Stomach (tissue), 4 donors: ENCODE measurements around the gene PIP4K2A.

Source experiments
- EP300 ChIP-seq: sonication (generic); formaldehyde crosslinking; IDR thresholded peaks from one replicate; pipeline ENCODE4 v1.6.1; 2017; ENCODE audit warnings: antibody characterized with exemption
- POLR2AphosphoS5 ChIP-seq, 3 donors: sonication (generic); formaldehyde crosslinking; IDR thresholded peaks; one replicate each; pipeline ENCODE4 v1.6.1; 2016; ENCODE audit warnings: antibody characterized with exemption in 3 of 3
- TF ChIP-seq, protein P1 (sequence below), 7 experiments: fragments of 450-650 bp in 4 of 7; fragments of 200-600 bp in 3 of 7; sonication (generic) in 3 of 7; IDR thresholded peaks; one replicate each; pipeline ENCODE4 v1.5.1; 2016 to 2019; ENCODE audit warnings: antibody characterized with exemption in 7 of 7, control low read depth in 2 of 7, mild to moderate bottlenecking in 1 of 7

DNA sequence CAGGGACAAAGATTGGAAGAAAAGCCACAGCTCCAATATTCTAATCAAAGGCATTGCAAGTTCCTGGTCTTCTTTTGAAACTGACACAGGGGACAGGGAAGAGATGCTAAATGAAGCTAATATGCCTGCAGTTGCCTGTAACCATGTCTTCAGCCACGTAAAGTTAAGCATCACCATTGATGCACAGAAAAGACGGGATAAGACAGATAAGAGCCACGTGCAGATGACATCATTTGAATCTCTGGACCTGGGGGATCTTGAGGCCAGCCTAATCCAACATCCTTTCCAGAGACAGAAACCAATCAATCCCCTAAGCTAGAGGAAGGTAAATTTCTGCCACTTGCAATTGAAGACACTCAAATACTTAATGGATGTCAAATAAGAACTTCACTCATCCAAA, 93.4 kb downstream of the PIP4K2A start:
- TF ChIP-seq POLR2AphosphoS5 (IDR thresholded peaks at IDR 0.05) (no peak), EP300 (no peak)
- TF ChIP-seq, protein P1, sequence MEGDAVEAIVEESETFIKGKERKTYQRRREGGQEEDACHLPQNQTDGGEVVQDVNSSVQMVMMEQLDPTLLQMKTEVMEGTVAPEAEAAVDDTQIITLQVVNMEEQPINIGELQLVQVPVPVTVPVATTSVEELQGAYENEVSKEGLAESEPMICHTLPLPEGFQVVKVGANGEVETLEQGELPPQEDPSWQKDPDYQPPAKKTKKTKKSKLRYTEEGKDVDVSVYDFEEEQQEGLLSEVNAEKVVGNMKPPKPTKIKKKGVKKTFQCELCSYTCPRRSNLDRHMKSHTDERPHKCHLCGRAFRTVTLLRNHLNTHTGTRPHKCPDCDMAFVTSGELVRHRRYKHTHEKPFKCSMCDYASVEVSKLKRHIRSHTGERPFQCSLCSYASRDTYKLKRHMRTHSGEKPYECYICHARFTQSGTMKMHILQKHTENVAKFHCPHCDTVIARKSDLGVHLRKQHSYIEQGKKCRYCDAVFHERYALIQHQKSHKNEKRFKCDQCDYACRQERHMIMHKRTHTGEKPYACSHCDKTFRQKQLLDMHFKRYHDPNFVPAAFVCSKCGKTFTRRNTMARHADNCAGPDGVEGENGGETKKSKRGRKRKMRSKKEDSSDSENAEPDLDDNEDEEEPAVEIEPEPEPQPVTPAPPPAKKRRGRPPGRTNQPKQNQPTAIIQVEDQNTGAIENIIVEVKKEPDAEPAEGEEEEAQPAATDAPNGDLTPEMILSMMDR (IDR thresholded peaks at IDR 0.05) = no peak
